ENCODE results near the gene TPP2.
A peak's percentile ranks its signal among the peaks of the same experiment; 100 is the strongest.

The TPP2 gene

GRCh38 chr13:102628559-102628958 is 31.8 kb downstream of the TPP2 start:
- no peak for TF ChIP-seq CTCF (IDR thresholded peaks at IDR 0.05; ENCODE audit: low read depth, low read length)
- no peak overlapping the region for H3K4me3 ChIP-seq (replicated peaks in 1 of 2; ENCODE audit: low read depth in 2 of 2, low read length in 2 of 2)
- DNase-seq (ENCODE audit: low read depth in 2 of 2): no peak

GRCh38 chr13:102631198-102631597 is 34.4 kb downstream of the TPP2 start:
- no peak for TF ChIP-seq CTCF (IDR thresholded peaks at IDR 0.05; ENCODE audit: low read depth, low read length)
- no peak overlapping the region for H3K4me3 ChIP-seq (replicated peaks in 1 of 2; ENCODE audit: low read depth in 2 of 2, low read length in 2 of 2)
- no peak for DNase-seq (ENCODE audit: low read depth in 2 of 2)

GRCh38 chr13:102638741-102639140 is 42.0 kb downstream of the TPP2 start:
- DNase-seq (ENCODE audit: low read depth in 2 of 2): no peak
- no peak overlapping the region for H3K4me3 ChIP-seq (replicated peaks in 1 of 2; ENCODE audit: low read depth in 2 of 2, low read length in 2 of 2)
- TF ChIP-seq CTCF (IDR thresholded peaks at IDR 0.05; ENCODE audit: low read depth, low read length): no peak

- no peak overlapping the region for H3K4me3 ChIP-seq (replicated peaks in 1 of 2; ENCODE audit: low read depth in 2 of 2, low read length in 2 of 2)
- TF ChIP-seq CTCF (IDR thresholded peaks at IDR 0.05; ENCODE audit: low read depth, low read length): no peak
- DNase-seq (ENCODE audit: low read depth in 2 of 2): no peak
These were observed 45.2 kb downstream of the TPP2 start for GRCh38 chr13:102642029-102642428.

- no peak overlapping the region for H3K4me3 ChIP-seq (replicated peaks in 1 of 2; ENCODE audit: low read depth in 2 of 2, low read length in 2 of 2)
- DNase-seq (ENCODE audit: low read depth in 2 of 2): peak in 1 of 2 donors; percentile 10
- no peak for TF ChIP-seq CTCF (IDR thresholded peaks at IDR 0.05; ENCODE audit: low read depth, low read length)
These were observed 45.7 kb downstream of the TPP2 start for GRCh38 chr13:102642475-102642874.

- no peak overlapping the region for H3K4me3 ChIP-seq (replicated peaks in 1 of 2; ENCODE audit: low read depth in 2 of 2, low read length in 2 of 2)
- DNase-seq (ENCODE audit: low read depth in 2 of 2): no peak
- no peak for TF ChIP-seq CTCF (IDR thresholded peaks at IDR 0.05; ENCODE audit: low read depth, low read length)
These were observed 46.9 kb downstream of the TPP2 start for GRCh38 chr13:102643656-102644055.

GRCh38 chr13:102645701-102646100 is 48.9 kb downstream of the TPP2 start:
- H3K4me3 ChIP-seq (replicated peaks in 1 of 2; ENCODE audit: low read depth in 2 of 2, low read length in 2 of 2): no peak overlapping the region
- TF ChIP-seq CTCF (IDR thresholded peaks at IDR 0.05; ENCODE audit: low read depth, low read length): no peak

More at GRCh38 chr13:102645701-102646100, 48.9 kb downstream of the TPP2 start:
- no peak for DNase-seq (ENCODE audit: low read depth in 2 of 2)

Measured in cardiac fibroblast (primary cell).